ENCODE results near the gene KCNF1.

DNA sequence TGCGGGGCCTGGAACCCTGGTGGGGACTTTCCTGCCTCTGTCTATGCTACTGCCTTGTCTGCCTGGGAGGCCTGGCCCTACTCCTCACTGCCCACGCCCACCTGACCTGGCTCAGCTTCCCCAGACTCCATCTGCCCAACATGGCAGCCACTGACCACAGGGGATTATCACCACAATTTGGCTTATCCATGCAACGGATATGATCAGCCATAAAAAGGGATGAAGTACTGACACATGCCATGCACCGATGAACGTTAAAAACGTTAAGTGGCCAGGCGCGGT is 5.9 kb upstream of the KCNF1 start:
- TF ChIP-seq ZNF274 (IDR thresholded peaks at IDR 0.05; ENCODE audit: low read depth, low read length) (no peak), SUZ12 (IDR thresholded peaks at IDR 0.05; ENCODE audit: extremely low read depth, insufficient read depth, insufficient read length) (no peak), YY1 (IDR thresholded peaks at IDR 0.05; ENCODE audit: insufficient read depth, insufficient read length) (no peak)
